GM19324 (cell line): ENCODE data around the gene SNX17.
"Not testable (repeated sequence)": the region's sequence is repeated elsewhere in the genome, so short reads cannot be mapped to it uniquely, and the experiment has no call there.

Experiments
- ATAC-seq: cut with Tn5 transposase; IDR thresholded peaks from one replicate; pipeline ENCODE4 v1.9.1; 2021; ENCODE audit warnings: mild to moderate bottlenecking, moderate library complexity; ENCODE audit not compliant: unreplicated experiment, low FRiP score

SNX17 gene

GRCh38 chr2:27393225-27393624 is 22.8 kb downstream of the SNX17 start:
- no peak for ATAC-seq

GRCh38 chr2:27398962-27399361 is 28.5 kb downstream of the SNX17 start:
- ATAC-seq = no peak

- no peak for ATAC-seq
Observed at GRCh38 chr2:27400348-27401135, 30.1 kb downstream of the SNX17 start.

GRCh38 chr2:27407798-27408491 is 37.5 kb downstream of the SNX17 start:
- ATAC-seq = no peak

GRCh38 chr2:27408601-27409320 is 38.3 kb downstream of the SNX17 start:
- ATAC-seq = peak; percentile 29

GRCh38 chr2:27409321-27410073 is 39.1 kb downstream of the SNX17 start, which contains the start of gene PPM1G:
Gene PPM1G (minus strand): TSS chr2:27409591. CDS start chr2:27409422, 169 bp downstream.
- peak; percentile 96 for ATAC-seq

GRCh38 chr2:27412419-27413152 is 42.2 kb downstream of the SNX17 start:
- ATAC-seq = no peak

- ATAC-seq = no peak
Observed at GRCh38 chr2:27416151-27416550, 45.7 kb downstream of the SNX17 start.

GRCh38 chr2:27420996-27421395 is 50.6 kb downstream of the SNX17 start:
- no peak for ATAC-seq

GRCh38 chr2:27421660-27422250 is 51.3 kb downstream of the SNX17 start:
- no peak for ATAC-seq

GRCh38 chr2:27422958-27423357 is 52.5 kb downstream of the SNX17 start:
- no peak for ATAC-seq

GRCh38 chr2:27425039-27425438 is 54.6 kb downstream of the SNX17 start:
- not testable (repeated sequence) for ATAC-seq
